Middle frontal gyrus (tissue), 1 donor: ENCODE results near the gene ZSWIM6.

Source experiments
- DNase-seq: peaks from one replicate; pipeline ENCODE4 v3.0.0-alpha.2; 2015; ENCODE audit warnings: low spot score; ENCODE audit errors: extremely low spot score

Gene ZSWIM6

DNA sequence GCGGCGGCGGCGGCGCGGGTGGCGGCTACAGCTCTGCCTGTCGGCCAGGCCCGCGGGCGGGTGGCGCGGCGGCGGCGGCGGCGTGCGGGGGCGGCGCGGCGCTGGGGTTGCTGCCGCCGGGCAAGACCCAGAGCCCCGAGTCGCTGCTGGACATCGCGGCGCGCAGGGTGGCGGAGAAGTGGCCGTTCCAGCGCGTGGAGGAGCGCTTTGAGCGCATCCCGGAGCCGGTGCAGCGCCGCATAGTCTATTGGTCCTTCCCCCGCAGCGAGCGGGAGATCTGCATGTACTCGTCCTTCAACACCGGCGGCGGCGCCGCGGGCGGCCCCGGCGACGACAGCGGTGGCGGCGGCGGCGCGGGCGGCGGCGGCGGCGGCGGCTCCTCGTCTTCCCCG lies 296 bp downstream of the ZSWIM6 start:
- DNase-seq, result no peak

DNA sequence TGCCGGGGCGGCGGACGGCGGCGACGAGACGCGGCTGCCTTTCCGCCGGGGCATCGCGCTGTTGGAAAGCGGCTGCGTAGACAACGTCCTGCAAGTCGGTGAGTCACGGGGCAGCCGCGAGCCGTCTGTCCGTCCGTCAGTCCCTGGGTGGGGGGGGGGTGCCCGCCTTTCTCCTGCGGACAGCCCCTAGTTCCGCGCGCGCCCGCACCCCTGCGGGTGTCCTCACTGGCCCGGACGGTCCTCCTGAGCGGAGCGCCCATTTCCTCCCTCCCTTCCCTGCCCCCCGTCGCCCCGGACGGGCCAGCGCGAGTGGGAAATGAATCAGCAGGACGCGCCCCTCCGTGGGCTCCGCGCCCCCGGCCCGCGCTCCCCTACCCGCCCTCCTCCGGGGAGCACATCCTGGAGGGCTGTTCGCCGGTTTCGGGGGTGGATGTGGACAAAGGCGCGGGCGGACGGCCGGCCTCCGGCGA lies 828 bp downstream of the ZSWIM6 start:
- no peak for DNase-seq

DNA sequence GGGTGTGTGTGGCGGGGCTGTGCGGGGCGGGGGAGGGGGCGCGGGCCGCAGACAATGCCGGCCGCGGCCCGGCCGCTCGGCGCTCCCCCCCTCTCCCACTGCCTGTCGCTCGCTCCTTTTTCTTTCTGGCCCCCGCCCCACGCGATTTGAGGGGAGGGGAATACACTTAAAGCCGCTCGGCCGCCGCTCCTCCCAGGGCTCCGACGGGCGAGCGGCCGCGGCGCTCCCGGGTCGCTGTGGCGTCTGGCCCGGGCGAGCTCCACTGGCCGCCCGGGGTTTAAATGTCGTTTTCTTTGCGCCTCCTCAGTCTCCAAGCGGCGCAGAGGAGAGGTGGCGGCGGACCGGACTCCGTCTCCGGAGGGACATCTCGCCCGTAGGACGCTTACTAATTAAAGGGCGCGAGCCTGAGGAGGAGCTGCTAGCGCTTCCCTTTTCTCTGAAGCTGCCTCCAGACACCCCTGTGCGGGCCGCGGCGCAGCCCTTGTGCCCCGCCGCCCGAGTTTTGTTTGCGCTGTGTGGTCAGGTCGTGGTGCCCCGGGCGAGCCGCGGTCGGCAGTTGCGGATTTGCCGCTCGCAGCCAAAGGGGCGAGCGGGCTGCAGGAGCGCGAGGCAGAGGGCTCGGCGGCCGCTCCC lies 1.4 kb downstream of the ZSWIM6 start:
- no peak for DNase-seq

DNA sequence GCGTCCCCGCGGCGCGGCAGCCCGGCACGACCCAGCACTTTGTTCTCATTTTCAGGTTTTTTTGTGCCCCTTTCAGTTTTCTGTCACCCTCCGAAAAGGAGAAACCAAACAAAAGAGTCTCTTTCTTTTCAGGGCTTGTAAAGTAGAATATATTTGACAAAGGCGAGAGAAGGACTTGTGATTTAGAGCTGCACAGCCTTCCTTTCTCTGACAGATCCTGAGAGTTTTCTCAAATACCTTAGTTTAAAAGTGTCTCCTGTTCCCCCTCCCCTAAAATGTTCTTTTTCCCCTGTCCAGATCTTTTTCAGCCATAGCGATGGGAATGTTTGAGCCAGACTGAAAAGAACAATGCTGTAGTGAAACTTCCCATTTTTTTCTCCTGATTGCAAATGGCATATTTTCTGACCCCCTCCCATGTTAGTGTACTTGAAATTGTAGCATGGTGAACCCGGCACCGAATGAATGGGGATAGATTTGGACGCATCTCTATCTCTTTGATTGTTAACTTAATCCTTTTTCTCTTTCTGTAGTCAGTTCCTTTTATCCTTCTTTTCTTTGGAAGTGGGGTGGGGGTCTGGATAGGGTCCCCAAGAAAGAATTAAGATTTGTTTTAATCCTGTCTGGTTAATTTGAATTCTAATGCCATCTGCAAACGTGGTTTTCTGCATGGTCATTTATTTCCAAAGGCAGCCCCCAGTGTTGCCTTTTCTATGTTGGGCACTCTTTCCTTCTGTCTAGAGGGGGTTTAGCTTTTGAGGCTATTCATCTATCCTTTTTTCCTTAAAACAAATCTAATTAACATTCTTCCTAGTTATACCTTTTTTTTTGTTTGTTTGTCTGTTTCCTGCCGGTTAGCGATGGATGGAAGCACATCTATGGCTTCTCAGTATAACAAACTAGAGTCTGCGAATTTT lies 2.2 kb downstream of the ZSWIM6 start:
- DNase-seq, result no peak

DNA sequence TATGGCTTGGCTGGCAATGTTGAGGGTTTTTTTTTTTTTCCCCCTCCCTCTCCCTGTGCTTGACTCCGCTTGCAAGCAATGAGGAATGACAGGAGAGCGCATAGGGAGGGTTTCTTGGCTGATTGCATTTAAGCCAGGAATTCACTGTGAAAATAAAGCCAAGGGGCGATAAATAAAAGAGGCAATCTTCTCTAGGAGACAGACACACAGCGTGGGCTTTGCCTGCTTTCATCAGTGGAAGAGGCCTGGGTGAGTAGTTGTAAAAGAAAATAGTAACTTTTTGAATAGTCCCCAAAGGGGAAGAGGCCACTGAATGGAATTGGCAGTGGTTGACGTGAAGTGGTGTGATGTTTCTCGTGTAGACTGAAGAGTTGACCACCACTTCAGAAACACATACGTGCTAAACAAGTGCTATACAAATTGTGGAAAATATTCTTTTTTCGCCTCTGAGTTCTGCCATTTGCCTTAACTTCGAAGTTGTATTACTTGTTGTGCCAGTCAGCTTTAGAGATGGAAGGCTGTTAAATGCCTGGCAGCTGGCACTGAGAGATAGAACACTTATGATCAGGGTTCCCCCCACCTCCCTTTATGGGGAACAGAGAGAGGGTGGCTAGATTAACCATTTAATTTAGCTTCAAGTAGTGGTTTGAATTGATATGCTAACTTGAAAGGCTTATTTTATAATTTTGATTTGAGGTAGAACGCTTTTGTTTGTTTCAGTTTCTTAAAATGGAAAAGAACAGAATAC lies 3.0 kb downstream of the ZSWIM6 start:
- no peak for DNase-seq

DNA sequence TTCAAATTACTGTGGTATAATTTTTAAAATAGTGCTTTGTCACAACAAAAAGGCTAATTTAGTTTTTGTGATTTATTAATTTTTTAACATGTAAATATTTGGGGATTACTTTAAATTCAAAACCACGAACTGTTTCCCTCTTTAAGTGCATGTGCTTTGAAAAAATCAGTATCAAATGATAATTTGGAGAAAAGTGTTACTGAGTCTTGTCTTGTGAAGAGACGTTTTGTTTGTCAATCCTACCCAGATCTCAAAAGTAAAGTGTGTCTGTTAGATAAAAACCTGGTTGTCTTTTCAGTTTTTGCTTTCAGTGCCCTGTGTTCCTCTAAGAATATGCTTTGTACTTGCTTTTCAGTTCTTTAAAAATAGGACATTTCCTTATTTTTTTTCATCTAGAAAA lies 7.7 kb downstream of the ZSWIM6 start:
- no peak for DNase-seq

DNA sequence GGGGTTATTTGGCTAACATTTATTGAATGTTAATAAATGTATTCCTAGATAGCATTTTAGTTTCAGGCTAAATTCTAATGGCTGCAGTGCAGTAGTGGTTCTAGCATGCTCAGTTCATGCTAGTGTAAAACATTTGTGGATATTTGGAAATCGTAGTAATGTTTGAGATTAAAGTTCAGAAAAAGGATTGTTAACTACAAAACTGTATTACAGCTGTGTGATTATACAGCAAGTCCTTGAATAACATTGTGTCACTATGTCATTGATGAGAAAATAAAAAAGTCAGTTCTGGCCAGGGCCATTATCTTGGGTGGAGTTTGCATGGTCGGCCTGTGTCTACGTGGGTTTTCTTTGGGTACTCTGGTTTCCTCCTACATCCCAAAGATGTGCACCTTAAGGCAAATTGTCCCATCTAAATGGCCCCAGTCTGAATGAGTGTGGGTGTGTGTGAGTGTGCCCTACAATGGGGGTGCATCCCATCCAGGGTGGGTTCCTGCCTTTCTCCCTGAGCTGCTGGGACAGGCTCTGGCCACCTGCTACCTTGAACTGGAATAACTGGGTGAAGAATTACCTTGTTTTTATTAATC lies 8.8 kb downstream of the ZSWIM6 start:
- DNase-seq, result no peak

DNA sequence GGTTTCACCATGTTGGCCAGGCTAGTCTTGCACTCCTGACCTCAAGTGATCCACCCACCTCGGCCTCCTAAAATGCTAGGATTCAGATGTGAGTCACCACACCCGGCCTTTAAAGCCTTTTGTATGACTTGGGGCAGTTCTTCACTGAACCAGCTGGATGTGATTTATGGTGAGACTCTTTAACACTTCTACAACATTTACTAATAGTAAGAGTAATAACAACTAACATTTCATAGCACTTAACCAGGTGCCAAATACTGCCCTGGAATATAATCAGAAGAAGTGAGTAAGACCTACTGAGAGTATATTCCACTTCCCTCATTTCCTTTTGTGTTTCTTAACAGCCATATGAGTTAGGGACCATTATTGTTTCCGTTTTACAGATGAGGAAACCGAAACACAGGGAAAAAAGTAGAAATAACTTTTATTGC lies 10.0 kb downstream of the ZSWIM6 start:
- DNase-seq, result no peak

DNA sequence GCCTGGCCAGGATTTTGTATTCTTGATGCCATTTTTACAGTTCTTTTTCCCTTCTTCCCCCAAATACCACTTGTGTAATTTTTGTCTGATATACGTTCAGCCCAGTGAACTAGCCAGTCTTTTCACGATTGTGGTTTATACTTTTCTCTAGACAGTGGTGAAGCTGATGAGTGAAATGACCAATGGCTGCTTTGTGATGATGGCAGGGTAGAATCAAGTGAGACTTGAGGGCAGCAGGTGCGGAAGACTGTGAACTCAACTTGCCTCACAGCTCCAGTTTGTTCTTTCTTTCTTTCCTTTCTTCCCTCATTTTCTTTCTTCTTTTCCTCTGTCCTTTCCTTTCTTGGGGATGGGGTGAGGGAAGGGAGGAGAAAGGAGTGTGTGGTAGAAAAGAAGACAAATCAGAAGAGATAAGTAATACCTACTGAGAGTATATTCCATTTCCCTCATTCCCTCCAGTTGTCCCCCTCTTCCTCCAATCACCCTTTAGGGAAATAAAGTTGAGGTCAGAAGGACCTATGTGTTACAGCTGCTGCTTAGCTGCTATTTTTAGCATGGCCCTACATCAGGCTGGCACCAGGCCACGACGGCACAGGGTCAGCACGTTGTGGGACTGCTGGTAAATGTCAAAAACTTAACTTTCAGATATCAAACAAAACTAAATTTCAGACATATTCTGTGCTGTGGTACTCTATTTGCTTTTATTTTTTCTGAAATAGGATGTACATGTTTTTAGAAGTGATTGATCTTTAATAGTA lies 12.3 kb downstream of the ZSWIM6 start:
- no peak for DNase-seq

DNA sequence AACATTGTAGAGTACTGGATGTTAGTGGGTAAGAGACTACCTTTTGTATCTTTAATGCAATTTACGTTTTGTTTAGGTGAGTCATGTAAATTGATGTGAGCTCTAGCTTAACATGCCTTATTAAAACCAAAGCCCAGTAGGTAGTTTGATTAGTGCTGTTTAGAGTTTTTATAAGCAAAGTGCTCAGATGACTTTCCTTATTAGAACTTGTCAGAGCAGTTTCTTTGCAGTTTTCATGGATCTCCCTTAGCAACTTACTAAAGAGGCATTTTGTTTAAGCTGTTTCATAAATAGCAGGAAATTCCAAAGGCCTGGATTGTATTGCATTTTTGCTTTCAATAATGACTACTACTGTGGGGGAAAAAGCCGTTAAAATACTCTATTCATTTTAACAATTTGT lies 14.5 kb downstream of the ZSWIM6 start:
- no peak for DNase-seq

DNA sequence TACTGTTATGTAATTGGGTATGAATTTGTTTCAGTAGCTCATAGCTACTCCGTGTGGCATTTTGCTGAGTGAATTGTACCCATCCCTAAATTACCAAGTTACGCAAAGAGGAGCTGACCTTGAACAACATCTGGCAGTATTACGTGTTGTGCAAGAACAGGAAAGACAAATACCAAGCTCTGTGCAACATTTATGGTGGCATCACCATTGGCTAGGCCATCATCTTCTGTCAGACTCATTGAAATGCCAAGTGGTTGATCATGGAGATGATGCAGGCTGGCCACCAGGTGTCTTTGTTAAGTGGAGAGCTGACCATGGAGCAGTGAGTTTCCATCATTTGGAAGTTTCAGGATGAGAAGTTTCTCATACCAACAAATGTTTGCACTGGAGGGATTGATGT lies 15.0 kb downstream of the ZSWIM6 start:
- no peak for DNase-seq

DNA sequence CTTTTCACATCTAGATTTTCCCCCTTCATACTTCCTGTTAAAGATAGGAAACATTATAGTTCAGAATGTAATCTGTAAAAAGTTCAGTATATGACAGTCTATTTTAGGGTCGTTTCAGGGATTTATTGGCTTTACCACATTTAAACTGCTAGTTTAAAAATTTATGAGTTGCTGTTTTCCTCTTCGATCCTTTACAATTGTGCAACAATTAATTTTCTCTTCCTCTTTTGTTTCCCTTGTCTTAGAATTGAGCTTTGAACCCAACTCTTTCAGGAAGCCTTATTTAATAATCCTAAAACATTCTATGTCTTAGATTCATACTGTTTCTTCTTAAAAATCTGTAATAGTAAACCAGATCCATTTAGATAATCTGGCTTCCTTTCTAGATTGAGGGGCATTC lies 16.4 kb downstream of the ZSWIM6 start:
- DNase-seq, result no peak

DNA sequence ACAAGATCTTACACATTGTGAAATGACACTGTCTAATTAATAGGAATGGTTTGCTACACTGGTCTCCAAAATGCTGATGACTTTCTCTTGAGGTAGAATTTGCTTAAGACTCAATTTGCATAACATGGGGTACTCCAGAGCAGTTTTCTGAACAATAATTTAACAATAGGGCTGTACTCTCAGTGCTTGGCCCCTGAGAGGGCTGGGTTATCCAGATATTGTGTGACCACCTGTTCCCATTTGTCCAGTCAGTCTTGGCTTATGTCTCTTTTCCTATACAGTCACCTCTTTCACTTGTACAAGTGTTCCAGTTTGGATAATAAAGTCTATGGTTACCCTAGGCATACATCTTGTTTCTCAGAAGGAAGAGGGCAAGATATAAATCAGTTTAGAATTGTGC lies 17.9 kb downstream of the ZSWIM6 start:
- DNase-seq, result no peak

DNA sequence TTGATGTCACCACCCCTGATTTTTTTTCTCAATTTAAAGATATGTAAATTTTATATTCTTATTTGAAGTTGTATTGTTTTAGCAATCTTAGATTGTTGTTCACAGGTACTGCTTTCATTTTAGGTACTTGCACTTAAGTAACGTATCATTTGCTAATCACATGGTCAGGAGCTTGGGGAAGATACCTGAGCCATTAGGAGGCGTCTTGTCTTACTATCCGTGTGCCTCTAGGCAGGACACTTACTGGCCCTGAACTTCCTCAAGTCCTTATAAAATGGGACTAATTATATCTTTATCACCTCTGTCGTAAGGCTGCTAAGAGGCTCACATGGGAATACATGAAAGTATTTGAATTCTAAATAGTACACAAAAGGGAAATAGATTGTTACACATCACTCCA lies 18.5 kb downstream of the ZSWIM6 start:
- no peak for DNase-seq

DNA sequence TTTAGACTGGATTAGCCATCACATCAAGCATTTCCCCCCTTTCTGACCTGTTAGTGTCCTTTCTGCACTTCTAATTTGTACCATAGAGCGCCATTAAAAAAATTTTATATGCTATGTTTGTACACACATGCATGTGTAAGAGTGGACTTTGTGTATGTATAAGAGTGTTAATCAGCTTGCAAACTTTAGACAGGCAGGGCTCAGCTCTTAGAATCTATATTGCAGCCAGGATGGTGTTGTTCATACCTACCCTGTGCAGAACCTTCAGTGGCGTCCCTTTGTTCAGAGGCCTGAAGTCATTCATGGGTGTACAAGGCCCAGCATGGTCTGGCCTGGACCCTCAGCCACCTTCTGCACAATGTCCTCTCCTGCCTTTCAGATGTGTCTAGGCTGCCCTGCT lies 19.7 kb downstream of the ZSWIM6 start:
- DNase-seq, result no peak

DNA sequence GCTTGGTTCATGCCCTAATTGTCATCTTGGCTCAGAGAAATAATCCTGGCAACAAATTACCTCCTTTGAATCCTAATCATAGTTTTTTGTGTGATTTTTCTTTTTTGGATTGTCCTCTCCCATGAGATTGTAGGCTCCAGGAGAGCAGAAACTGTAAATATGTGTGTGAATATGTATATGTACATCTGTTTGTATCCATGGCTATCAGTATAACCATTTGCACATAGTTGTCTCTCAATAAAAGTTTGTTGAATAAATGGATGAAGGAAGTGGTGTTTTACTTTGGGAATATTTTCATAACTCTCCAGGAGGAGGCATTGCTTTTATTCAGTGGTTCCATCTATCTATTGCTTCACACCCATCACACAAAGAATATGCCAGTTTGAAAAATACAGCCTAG lies 20.1 kb downstream of the ZSWIM6 start:
- no peak for DNase-seq

DNA sequence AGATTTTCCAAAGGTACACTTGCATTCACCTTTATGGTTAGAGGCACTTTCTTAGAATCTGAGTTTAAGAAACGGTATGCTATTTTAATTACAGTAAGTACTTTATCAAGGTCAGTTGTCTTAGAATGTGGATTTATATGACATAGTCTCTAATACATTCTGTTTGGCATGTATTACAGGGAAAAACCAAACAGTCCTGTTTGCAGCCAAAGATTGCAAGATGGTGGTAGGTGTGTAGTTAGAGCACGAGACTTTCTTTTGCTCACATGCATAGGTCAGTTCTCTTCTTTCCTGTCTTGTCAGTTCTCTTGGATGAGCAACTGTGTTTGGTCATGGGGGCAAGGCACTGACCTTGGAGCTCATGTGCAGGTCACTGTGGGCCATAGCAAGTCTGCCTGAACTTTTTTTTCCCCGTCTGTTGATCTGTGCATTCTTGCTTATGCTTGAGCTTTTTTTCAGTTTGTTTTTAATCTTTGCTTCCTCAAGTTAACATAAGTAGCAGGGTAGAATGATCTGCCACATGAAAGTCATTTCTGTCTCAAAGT lies 20.6 kb downstream of the ZSWIM6 start:
- no peak for DNase-seq

DNA sequence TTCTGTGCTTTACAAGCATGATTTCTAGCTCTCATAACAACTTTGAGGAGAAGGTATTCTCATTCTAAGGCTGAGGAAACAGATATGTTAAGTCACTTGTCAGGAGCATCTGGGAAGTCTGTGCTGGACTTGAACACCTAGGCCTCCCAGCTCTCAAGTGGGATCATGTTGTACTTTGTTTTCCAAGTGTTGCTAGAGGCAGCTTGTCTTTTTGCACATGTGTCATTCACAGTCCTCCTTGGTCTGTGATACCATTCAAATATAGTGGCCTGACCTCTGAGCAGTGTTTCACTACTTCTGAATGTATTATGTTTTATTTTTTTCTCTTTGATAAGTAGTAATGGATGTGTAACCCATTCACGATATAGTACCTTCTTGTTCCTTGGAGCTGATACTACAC lies 21.2 kb downstream of the ZSWIM6 start:
- no peak for DNase-seq

DNA sequence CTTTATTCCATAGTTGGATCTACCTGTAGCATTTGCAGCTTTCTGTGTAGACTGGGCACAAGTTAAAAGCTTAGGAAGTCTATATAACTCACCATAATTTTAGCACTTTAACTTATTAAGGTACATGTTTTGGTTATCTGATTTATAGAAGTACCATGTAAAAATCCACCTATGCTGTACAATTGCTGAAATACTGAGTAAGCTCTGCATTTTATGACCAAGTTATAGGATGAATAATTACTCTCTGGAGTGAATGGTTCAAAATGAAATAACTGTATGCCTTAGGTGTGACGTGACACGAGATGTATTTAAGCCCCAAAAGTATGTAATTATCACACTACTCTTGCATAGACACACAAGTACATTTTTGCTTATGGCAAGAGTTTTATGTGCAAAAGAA lies 22.1 kb downstream of the ZSWIM6 start:
- no peak for DNase-seq

DNA sequence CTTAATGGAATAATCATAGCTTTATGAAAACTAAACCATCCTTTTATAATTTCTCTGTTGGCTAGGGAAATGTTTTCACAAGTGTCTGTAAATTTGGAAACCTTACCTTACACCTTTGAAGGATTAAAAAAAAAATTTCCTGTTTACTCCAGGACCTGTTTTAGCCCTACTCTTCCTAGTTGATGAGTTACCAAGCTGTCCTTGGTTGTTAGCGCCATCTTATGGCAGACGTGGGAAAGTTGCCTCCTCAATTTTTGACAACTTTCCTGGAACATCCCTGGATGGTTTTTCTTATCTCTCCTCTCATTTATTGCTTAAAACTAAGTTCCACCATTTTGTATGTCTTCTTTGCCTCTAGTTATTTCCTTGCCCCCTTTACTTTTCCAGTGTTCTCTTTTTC lies 25.7 kb downstream of the ZSWIM6 start:
- DNase-seq, result no peak
